GM11168 (cell line): Measurements from ENCODE around the gene TMEM250.

Source experiments
- in situ Hi-C: fragments of 300-500 bp; cut with MboI; formaldehyde crosslinking; loops from one replicate; pipeline ENCODE4 v1.12.0; 2022; ENCODE audit warnings: low sequenced_read_pairs; ENCODE audit not compliant: unreplicated experiment

TMEM250 gene

GRCh38 chr9:136147890-136148714 is 29.4 kb upstream of the TMEM250 start:
- in situ Hi-C loops = no loop called here

- in situ Hi-C loops = no loop called here
Observed at GRCh38 chr9:136147038-136147889, 28.6 kb upstream of the TMEM250 start.

- in situ Hi-C loops = no loop called here
Observed at GRCh38 chr9:136146126-136147037, 27.7 kb upstream of the TMEM250 start.

- in situ Hi-C loops = no loop called here
Observed at GRCh38 chr9:136145580-136145979, 26.9 kb upstream of the TMEM250 start.

- in situ Hi-C loops = no loop called here
Observed at GRCh38 chr9:136144450-136144849, 25.8 kb upstream of the TMEM250 start.

GRCh38 chr9:136143215-136144001 is 24.7 kb upstream of the TMEM250 start:
- in situ Hi-C loops = no loop called here

- in situ Hi-C loops = no loop called here
Observed at GRCh38 chr9:136142859-136143214, 24.2 kb upstream of the TMEM250 start.

- in situ Hi-C loops = no loop called here
Observed at GRCh38 chr9:136142414-136142796, 23.7 kb upstream of the TMEM250 start.

GRCh38 chr9:136141682-136142413 is 23.2 kb upstream of the TMEM250 start:
- in situ Hi-C loops = no loop called here

- in situ Hi-C loops = no loop called here
Observed at GRCh38 chr9:136140966-136141365, 22.3 kb upstream of the TMEM250 start.

- in situ Hi-C loops = no loop called here
Observed at GRCh38 chr9:136140046-136140445, 21.4 kb upstream of the TMEM250 start.

GRCh38 chr9:136138566-136138965 is 19.9 kb upstream of the TMEM250 start:
- in situ Hi-C loops = no loop called here

GRCh38 chr9:136137321-136138265 is 18.9 kb upstream of the TMEM250 start:
- in situ Hi-C loops = no loop called here

- in situ Hi-C loops = no loop called here
Observed at GRCh38 chr9:136136127-136136925, 17.7 kb upstream of the TMEM250 start.

- in situ Hi-C loops = no loop called here
Observed at GRCh38 chr9:136135326-136136126, 16.9 kb upstream of the TMEM250 start.

GRCh38 chr9:136133959-136134484 is 15.3 kb upstream of the TMEM250 start:
- in situ Hi-C loops = no loop called here
